ENCODE results near the gene FKBP5.

- TF ChIP-seq REST (IDR thresholded peaks at IDR 0.05; ENCODE audit: low read depth) (no peak), RAD21 (IDR thresholded peaks at IDR 0.05; ENCODE audit: low read depth) (no peak), MAX (IDR thresholded peaks at IDR 0.05) (no peak)
Measured at GRCh38 chr6:35724471-35724870, 35.8 kb upstream of the FKBP5 start.

Data from Ishikawa (cell line).